T-helper 2 cell treated with Interferon-gamma antibody and Interleukin-4, amounts not matched to agents 5 μg/mL and 100 μg/mL, for 36 hours (primary cell): ENCODE data around the gene SLC9A9.

Source experiments
- DNase-seq: peaks from one replicate; pipeline ENCODE4 v3.0.0; 2021; ENCODE audit warnings: low spot score
- H3K27ac Mint-ChIP-seq: one replicate; pipeline ENCODE4 v1.8.0; 2021; ENCODE audit warnings: mild to moderate bottlenecking, mixed read lengths
- H3K27me3 Mint-ChIP-seq: one replicate; pipeline ENCODE4 v1.8.0; 2021; ENCODE audit warnings: low read depth, mixed read lengths
- H3K36me3 Mint-ChIP-seq: one replicate; pipeline ENCODE4 v1.8.0; 2021; ENCODE audit warnings: low read depth, mixed read lengths
- H3K4me1 Mint-ChIP-seq: one replicate; pipeline ENCODE4 v1.8.0; 2021; ENCODE audit warnings: low read depth, mixed read lengths
- H3K4me3 Mint-ChIP-seq: one replicate; pipeline ENCODE4 v1.8.0; 2022; ENCODE audit warnings: mild to moderate bottlenecking, moderate library complexity, mixed read lengths
- H3K9me3 Mint-ChIP-seq: one replicate; pipeline ENCODE4 v1.8.0; 2021; ENCODE audit warnings: mixed read lengths

SLC9A9 gene

DNA sequence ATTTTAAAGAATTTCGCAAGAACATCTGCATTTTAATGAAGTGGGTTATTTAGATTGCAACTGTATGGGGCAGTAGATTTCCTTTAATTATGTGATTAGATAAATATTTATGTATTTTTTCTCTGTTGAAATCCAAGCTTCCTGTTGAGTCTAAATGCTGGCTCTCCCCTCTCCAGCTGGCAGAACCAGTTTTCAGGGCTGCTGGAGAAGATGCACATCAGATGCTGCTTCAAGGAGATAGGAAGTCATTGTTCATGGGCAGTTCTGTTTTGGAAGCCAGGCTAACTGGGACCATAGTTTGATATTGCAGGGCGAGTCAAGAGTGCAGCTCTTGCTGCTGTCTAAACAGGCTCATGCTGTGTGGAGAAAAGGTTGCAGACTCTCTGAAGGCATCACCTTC lies 97.4 kb downstream of the SLC9A9 start:
- no peak for DNase-seq
- Mint-ChIP-seq H3K4me1 (peaks cover 17% of the 10 kb centered on the region), H3K27me3 (peaks cover 3% of the 10 kb centered on the region), H3K36me3 (peaks cover 3% of the 10 kb centered on the region), H3K4me3 (no peak overlapping the region), H3K27ac (no peak overlapping the region), H3K9me3 (no peaks in the 10 kb centered on the region)

DNA sequence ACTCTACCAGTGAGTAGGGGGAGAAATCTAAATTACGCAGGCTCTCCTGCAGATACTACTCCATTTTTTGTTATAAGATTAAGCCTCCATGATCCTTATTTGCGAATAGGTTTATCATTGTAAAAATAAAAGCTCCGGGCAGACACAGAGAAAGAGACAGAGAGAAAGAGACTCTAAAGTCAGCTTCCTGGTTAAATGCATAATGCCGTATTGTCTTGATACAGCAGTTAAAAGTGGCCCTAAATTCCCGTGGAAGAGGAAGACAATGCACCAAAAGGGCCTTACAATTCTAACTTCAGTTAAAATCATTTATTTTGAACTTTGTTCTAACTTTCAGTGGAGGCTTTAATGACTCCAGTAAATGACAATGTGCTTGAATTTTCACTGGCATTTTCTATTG lies 98.3 kb downstream of the SLC9A9 start:
- no peak overlapping the region for H3K27ac Mint-ChIP-seq
- peaks cover 3% of the 10 kb centered on the region for H3K36me3 Mint-ChIP-seq
- peaks cover 3% of the 10 kb centered on the region for H3K27me3 Mint-ChIP-seq
- H3K9me3 Mint-ChIP-seq, result no peaks in the 10 kb centered on the region
- H3K4me3 Mint-ChIP-seq, result no peak overlapping the region
- no peak for DNase-seq
- peaks cover 17% of the 10 kb centered on the region for H3K4me1 Mint-ChIP-seq

DNA sequence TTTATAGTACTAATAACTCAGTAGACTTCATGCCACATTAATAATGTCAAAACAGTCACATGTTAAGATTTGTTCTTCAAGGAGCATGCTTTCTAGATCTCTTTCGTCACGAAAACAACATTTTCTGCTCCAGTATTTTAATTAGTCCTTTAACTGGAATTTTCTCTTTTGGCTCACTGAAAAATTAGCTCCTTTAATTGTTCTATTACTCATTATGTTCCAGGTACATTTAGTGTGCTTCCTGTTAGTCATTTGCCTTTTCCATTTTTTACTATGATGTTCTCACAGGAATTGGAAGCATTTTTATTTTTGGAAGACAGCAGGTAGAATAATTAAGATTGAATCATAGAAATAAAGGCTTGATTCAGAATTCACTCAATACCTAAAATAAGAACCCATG lies 111.2 kb downstream of the SLC9A9 start:
- H3K9me3 Mint-ChIP-seq, result peaks cover 3% of the 10 kb centered on the region
- H3K4me3 Mint-ChIP-seq, result no peak overlapping the region
- no peaks in the 10 kb centered on the region for H3K4me1 Mint-ChIP-seq
- no peak for DNase-seq
- H3K27ac Mint-ChIP-seq, result no peak overlapping the region
- no peaks in the 10 kb centered on the region for H3K36me3 Mint-ChIP-seq
- H3K27me3 Mint-ChIP-seq, result no peaks in the 10 kb centered on the region

DNA sequence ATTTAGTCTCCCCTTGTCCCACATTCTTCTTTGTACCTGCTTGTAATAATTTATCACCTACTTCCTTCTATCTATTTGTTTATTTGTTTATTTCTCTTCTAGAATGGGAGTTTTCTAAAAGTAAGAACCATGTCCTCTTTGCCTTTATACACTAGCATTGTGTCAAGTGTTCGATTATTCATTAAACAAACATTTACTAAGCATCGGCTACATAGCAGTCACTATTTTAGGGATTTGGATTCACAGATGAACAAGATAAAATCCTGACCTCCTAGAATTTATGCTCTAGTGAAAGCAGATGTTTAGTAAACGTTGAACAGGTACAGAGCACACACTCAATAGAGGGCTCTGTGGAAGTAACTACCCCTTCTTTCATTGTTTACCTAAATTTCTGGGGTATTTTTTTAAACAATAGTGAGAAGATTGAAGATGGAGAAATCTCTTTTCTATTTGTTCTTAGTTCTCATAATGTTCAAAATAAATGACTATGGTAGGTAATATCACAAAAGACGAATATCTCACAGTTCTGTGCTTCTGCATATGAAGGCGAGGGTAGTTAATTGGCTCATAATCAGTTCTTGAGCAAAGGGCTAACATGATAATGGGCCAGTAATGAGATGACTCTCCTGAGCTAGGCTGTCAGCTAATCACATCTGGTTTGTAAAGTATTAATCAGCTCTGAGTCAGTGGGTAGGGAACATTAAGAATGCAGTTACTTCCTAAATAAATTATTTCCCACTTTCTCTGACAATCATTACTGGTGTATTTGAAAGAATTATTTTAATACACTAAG lies 111.9 kb downstream of the SLC9A9 start:
- no peak overlapping the region for H3K4me3 Mint-ChIP-seq
- H3K27ac Mint-ChIP-seq, result no peak overlapping the region
- no peaks in the 10 kb centered on the region for H3K27me3 Mint-ChIP-seq
- H3K36me3 Mint-ChIP-seq, result no peaks in the 10 kb centered on the region
- H3K9me3 Mint-ChIP-seq, result peaks cover 3% of the 10 kb centered on the region
- no peak for DNase-seq
- H3K4me1 Mint-ChIP-seq, result no peaks in the 10 kb centered on the region

DNA sequence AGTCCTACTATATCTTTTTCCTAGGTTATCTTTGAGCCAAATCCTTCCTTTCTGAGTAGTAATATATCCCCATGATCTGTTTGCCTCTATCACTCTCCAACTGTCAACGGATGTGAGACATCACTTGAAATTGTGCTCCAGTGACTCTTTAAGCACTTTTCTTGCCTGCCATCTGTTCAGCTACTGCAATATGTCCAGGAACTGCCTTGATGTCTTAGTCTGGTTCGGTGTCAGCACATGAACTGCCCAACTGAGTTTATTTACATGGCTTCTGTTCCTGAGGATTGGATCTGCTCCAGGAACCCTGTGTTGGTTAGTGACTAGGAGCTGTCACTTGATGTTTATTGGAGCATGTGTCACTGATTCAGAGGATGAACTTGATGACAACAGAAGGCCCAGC lies 116.5 kb downstream of the SLC9A9 start:
- Mint-ChIP-seq H3K36me3 (no peaks in the 10 kb centered on the region), H3K27ac (no peak overlapping the region), H3K9me3 (no peaks in the 10 kb centered on the region), H3K4me3 (no peak overlapping the region), H3K27me3 (no peaks in the 10 kb centered on the region), H3K4me1 (no peaks in the 10 kb centered on the region)
- no peak for DNase-seq

DNA sequence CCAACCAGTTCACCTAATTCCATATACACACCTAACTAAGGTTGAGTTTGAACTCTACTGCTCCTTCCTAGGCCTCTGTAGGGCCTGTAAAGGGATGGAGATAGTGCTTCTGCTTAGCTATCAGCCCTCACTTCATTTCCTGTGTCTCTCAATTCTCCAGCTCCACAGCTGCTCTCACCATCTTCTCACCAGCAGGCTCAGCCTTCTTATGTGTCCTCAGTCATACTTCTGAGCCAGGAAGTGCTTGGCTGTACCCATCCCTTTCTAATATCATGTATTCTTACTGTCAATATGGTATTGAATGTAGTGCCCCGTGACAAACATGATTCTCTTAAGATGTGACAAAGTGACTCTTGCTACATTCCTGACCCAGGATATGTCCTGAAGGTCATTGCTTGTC lies 116.9 kb downstream of the SLC9A9 start:
- no peak for DNase-seq
- Mint-ChIP-seq H3K27ac (no peak overlapping the region), H3K27me3 (no peaks in the 10 kb centered on the region), H3K4me1 (no peaks in the 10 kb centered on the region), H3K9me3 (no peaks in the 10 kb centered on the region), H3K36me3 (no peaks in the 10 kb centered on the region), H3K4me3 (no peak overlapping the region)

DNA sequence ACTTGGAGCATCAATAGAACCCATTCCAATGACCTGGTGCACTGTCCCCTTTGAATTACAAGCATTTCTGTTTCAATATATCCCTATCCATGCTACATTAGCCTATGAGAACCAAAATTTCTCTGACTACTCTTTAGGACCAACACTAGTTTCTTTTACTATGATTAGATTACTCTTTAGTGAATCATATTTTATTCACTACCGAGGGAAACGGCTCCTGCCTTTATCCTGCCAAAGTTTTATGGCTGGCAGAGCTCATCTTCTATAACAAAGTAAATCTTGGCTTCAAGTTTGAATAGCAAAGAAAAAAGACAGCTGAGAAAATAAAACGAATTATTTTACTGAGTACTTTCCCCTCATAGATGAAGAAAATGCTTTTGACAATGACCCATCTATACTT lies 120.9 kb downstream of the SLC9A9 start:
- H3K36me3 Mint-ChIP-seq, result no peaks in the 10 kb centered on the region
- H3K4me3 Mint-ChIP-seq, result no peak overlapping the region
- H3K4me1 Mint-ChIP-seq, result no peaks in the 10 kb centered on the region
- no peaks in the 10 kb centered on the region for H3K27me3 Mint-ChIP-seq
- no peak overlapping the region for H3K27ac Mint-ChIP-seq
- H3K9me3 Mint-ChIP-seq, result no peaks in the 10 kb centered on the region
- no peak for DNase-seq

DNA sequence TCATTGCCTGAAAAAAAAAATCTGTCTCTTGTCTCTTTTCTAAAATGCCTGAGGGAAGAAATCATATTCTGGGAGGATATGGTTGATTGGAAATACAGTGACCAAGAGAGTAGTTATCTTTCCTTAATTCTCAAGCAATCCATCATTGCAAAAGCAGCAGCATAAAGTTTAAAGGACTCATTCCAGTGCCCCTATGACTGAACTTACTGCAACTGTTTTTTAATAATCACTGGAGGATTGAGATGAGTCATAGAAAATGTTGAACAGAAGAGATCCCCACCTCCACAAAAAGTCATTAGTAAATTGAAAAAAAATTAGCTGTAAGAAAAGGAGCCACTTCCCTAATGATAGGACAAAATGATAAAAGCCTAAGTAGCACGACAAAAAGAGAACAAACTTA lies 121.5 kb downstream of the SLC9A9 start:
- H3K4me3 Mint-ChIP-seq, result no peak overlapping the region
- no peak overlapping the region for H3K27ac Mint-ChIP-seq
- H3K9me3 Mint-ChIP-seq, result no peaks in the 10 kb centered on the region
- no peaks in the 10 kb centered on the region for H3K4me1 Mint-ChIP-seq
- DNase-seq, result no peak
- no peaks in the 10 kb centered on the region for H3K36me3 Mint-ChIP-seq
- no peaks in the 10 kb centered on the region for H3K27me3 Mint-ChIP-seq

DNA sequence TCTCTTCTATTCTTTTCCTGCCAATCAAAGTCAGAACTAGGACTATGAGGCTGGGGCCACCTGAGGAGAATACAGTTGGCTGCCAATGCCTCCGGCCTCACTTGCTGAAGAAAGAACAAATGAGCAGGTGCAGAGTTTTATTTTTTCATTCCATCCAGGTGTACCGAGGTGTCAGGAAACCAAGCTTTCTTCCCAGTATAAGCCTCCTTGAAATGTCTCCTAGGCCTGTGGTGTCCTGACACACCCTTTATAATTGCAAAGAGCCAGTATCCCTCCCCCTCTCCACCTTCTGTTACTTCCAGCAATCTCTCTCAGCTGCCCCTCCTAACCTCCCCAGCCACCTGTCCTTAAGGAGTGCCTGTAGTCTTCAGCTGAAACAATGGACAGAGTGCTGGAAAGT lies 127.9 kb downstream of the SLC9A9 start:
- H3K27ac Mint-ChIP-seq, result no peak overlapping the region
- no peaks in the 10 kb centered on the region for H3K4me1 Mint-ChIP-seq
- H3K27me3 Mint-ChIP-seq, result no peaks in the 10 kb centered on the region
- no peaks in the 10 kb centered on the region for H3K36me3 Mint-ChIP-seq
- no peaks in the 10 kb centered on the region for H3K9me3 Mint-ChIP-seq
- DNase-seq, result no peak
- no peak overlapping the region for H3K4me3 Mint-ChIP-seq

DNA sequence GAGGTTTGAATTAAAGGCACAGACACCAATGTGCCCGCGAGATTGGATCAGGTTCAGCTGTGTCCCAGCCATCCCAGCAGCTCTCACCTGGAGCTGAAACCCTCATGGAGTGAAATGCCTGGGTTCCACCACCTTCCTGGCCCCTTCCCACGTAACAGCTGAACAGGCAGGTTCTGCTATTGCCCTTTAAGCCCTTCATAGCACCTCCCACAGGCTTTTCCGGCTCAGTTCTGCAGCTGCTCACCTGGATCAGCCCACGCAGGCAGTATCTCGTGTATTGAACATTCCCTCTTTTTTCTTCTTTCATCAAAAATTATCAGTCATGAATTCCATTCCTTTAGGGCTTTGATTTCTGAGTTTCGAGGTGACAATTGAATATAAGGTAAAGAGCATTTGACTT lies 129.8 kb downstream of the SLC9A9 start:
- peaks cover 2% of the 10 kb centered on the region for H3K27me3 Mint-ChIP-seq
- H3K36me3 Mint-ChIP-seq, result no peaks in the 10 kb centered on the region
- no peaks in the 10 kb centered on the region for H3K9me3 Mint-ChIP-seq
- no peaks in the 10 kb centered on the region for H3K4me1 Mint-ChIP-seq
- DNase-seq, result no peak
- H3K27ac Mint-ChIP-seq, result no peak overlapping the region
- no peak overlapping the region for H3K4me3 Mint-ChIP-seq

DNA sequence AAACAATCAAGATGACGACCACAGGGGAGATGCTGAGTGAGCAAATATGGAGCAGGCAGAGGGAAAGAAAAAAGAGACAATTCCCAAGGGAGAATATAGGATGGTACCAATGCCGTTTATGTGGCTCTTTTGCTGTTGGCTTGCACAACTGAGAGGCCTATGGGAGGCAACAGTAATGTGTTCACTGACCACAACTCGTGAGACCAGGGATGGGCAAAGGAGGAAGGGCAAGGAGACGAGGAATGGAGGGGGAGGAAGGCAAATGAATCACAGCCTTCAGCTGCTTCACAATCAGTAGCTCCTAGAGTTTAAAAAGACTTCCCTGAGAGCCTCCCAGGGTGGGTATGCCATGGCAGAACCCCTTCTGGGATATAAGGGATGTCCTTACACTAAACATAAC lies 131.5 kb downstream of the SLC9A9 start:
- Mint-ChIP-seq H3K27me3 (peaks cover 6% of the 10 kb centered on the region), H3K27ac (no peak overlapping the region), H3K4me3 (no peak overlapping the region), H3K36me3 (no peaks in the 10 kb centered on the region), H3K9me3 (no peaks in the 10 kb centered on the region), H3K4me1 (no peaks in the 10 kb centered on the region)
- no peak for DNase-seq

DNA sequence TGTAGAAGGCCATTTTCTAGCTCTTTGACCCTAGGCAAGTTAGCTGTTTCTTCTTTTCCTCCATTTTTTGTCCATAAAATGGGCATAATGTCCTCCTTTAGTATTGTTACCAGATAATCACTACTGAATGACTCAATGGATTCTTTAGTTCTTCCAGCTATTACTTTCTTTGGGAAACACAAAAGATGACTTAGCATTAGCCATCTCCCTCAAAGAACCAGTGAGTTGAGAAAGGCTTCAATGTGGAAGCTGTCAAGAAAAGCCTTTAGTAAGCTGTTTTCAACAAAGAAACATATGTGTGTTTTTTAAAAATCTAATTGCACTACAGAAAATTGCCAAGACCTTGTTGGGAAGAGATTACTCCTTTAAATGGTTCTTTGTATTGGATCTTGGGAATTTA lies 135.7 kb downstream of the SLC9A9 start:
- no peaks in the 10 kb centered on the region for H3K9me3 Mint-ChIP-seq
- no peak for DNase-seq
- no peak overlapping the region for H3K4me3 Mint-ChIP-seq
- peaks cover 6% of the 10 kb centered on the region for H3K27me3 Mint-ChIP-seq
- no peaks in the 10 kb centered on the region for H3K4me1 Mint-ChIP-seq
- H3K27ac Mint-ChIP-seq, result no peak overlapping the region
- no peaks in the 10 kb centered on the region for H3K36me3 Mint-ChIP-seq

DNA sequence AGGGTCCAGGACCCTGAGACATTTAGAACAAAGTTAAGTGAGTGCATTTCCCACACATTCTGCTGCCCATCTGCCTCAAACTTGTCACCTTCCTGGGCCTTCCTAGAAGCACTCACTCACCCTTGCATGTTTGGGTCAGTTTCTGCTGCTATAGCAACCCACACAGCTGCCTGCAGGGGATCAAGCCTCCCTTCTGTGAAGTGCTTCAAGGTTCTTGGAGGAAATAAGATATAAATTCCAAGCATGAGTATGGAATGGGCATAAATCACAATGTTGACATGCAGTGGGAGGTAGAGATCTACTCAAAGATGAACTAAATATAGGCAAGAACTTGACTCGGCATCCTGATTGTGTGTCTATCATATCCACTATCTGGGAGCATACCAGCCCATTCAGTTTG lies 140.4 kb downstream of the SLC9A9 start:
- H3K4me3 Mint-ChIP-seq, result no peak overlapping the region
- no peaks in the 10 kb centered on the region for H3K36me3 Mint-ChIP-seq
- peaks cover 3% of the 10 kb centered on the region for H3K27me3 Mint-ChIP-seq
- H3K9me3 Mint-ChIP-seq, result no peaks in the 10 kb centered on the region
- no peak overlapping the region for H3K27ac Mint-ChIP-seq
- DNase-seq, result no peak
- H3K4me1 Mint-ChIP-seq, result no peaks in the 10 kb centered on the region

DNA sequence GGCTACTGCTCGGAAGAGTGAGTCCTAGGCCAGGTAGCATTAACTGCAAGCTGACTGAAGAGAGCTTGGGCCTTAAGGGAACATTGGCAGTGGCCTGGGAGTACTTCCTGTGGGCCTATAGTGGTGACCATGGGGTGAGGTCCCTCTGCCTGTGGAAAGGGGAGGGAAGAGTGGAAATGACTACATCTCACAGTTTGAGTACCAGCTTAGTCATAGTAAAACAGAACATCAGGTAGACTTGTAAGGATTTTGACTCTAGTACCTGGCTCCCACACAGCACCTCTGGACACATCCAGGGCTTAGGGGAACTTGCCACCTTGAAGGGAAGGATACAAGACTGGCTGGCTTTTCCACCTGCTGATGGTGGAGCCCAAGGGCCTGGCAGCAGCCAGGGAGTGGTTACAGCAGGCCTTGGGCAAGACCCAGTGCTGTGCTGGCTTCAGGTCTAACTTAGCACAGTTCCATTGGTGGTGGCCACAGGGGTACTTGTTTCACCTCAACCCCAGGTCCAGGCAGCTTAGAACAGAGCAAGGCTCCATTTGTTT lies 147.8 kb downstream of the SLC9A9 start:
- H3K27me3 Mint-ChIP-seq, result peaks cover 8% of the 10 kb centered on the region
- DNase-seq, result no peak
- H3K36me3 Mint-ChIP-seq, result no peaks in the 10 kb centered on the region
- no peak overlapping the region for H3K4me3 Mint-ChIP-seq
- H3K9me3 Mint-ChIP-seq, result no peaks in the 10 kb centered on the region
- no peaks in the 10 kb centered on the region for H3K4me1 Mint-ChIP-seq
- no peak overlapping the region for H3K27ac Mint-ChIP-seq

DNA sequence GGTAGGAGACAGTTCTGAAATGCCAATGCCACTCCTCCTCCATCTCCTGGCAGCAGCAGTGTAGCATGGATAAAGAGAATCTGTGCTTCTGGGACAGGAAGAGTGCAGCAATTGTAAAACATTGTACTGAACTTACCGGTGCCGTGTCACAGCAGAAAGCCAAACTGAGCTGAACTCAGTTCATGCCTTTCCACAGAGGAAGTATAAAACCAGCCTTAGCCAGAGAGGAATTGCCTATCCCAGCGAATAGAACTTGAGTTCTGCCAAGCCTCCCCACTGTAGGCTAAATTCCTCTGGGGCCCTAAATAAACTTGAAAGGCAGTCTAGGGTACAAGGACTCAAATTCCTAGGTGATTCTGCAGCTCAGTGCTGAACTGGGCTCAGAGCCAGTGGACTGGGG lies 148.8 kb downstream of the SLC9A9 start:
- no peak overlapping the region for H3K4me3 Mint-ChIP-seq
- H3K36me3 Mint-ChIP-seq, result no peaks in the 10 kb centered on the region
- DNase-seq, result no peak
- H3K4me1 Mint-ChIP-seq, result no peaks in the 10 kb centered on the region
- H3K27me3 Mint-ChIP-seq, result peaks cover 8% of the 10 kb centered on the region
- no peak overlapping the region for H3K27ac Mint-ChIP-seq
- no peaks in the 10 kb centered on the region for H3K9me3 Mint-ChIP-seq
